ENCODE data around the gene NAV2.

NAV2 gene

DNA sequence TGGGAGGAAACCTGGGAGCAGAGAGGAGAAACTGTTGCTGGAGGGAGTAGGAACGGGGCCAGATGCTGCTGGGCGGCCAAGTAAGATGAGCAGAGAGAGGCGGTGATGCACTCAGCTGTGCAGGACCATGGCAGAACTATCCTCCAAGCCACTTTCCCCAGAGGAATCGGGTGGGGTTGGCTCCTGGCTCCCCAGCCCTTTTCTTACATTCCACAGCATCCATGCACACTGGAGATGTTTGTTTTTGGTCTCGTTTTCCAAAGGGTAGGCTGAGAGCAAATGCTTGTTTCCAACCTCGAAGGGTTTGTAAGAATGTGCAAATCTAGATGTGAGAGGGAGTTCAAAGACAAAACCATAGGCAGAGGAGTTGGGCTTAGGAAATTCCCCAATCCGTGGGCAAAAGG, 374.5 kb downstream of the NAV2 start:
- no peak for DNase-seq (ENCODE audit: low read depth)

DNA sequence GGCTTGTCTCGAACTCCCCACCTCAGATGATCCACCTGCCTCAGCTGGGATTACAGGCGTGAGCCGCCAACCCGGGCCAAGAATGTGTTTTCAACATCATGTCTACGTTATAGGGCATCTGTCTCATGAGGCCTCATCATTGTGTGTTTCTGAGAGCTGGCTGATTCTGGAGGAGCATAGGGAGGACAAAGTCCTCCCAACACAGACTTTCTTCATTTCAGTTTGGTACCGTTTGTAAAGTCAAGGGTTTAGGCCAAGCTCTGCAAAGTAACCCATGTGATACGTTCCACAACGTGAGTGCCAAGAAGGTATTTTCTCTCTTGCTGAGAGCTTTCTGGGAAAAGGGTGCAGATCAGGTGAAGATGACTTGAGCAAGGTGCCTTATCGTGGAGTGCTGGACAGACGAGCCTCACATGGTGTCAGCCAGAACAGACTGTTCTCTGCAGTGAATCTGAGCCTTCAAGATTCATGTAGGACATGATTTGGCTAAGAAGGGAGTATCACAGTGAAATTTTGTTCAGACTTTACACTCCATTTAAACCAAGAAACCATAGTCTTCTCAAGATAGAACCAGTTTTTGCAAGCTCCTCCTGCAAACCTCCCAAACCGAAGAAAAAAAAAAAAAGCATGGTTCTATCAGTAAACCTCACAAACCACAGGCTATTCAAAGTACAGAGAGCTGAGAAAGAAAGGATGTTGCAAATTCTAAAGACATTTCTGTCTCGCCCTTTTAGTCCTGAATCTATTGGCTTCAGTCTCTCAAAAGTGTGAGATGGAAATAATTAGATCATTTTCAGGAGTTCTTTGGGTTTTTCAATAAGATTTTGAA, 376.0 kb downstream of the NAV2 start:
- no peak for DNase-seq (ENCODE audit: low read depth)

DNA sequence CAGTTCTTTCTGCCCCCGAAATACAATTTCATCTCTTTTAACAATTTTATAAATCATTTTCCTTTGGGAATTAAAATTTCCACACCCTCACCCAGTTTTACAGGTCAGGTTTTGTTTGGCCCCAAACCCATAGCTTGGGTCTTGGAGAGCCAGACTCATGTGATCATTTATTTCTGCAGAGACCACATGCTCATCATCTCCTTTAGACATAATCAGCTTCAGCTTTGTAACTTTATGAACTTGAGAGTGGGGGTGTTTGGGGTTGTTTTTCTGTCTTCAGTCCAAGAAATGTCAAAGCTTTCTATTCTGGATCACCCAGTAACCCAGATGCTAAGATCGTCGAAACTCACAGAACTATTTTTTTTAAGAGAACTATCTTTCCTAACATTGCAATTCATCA, 376.7 kb downstream of the NAV2 start:
- DNase-seq (ENCODE audit: low read depth) = no peak

DNA sequence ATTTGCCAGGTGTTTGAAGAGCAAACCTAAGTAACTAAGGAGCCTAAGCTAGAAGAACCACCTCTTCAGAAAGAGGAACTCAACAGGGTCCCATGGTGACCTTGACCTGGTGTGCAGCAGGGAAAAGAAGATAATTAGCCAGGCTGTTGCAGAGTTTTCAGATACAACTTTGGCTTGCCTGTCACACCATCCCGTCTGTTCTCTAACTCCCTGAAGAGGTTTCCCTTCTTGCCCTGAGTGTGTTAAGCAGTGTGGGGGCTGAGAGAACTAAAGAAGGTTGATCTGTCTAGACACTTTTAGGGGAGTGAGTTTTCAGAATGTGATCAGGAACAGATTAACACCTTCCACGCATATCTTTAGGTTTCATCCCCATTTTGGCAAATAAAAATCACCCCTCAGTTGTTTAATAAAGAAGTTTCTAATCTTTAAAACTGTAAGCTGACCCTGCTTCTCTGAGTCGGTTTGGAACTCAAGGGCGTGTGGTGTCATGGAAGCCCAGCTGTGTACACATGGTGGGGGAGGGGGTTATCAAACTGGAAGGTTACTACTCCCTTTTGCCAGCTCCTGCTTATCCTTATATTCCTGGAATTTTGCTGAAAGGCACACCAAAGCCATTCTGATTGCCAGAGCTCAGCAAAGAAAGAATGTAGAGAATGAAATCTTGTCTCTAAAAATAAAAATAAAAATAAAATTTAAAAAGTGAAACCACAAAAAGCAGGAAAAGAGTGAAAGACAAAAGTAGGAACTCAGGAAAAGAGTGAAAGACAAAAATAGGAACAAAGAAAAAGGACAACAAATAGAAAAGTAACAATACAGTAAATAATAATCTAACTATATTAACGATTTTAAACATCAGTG, 377.4 kb downstream of the NAV2 start:
- DNase-seq (ENCODE audit: low read depth) = no peak

DNA sequence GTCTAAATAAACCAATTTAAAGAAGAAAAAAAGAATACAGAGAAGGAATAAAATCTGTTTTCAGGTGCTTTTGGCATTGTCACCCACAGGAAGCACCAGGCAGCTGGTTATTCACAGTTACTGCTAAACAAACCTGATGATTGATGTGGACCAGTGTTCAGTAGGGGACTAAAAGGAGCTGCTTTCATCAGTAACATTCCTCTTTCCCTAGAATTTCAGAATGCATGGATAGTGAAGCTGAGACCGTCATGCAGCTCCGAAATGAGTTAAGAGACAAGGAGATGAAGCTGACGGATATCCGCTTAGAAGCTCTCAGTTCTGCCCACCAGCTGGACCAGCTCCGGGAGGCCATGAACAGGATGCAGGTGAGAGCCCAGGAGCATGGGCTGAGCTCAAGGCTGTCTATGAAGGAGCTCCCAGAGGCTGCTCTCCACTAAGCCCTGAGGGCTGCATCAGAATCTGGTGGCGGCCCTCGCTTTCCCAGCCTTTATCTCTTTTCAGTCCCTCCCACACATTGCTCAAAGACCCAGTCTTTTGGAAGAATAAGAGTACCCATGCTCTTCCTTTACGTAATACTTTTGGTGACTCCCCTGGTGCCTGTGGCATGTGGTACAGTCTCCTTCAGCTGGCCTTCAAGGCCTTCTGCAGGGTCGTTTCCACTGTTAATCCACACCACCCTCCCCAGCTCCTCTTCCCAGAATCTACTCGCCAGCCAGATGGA, 378.2 kb downstream of the NAV2 start:
- no peak for DNase-seq (ENCODE audit: low read depth)

DNA sequence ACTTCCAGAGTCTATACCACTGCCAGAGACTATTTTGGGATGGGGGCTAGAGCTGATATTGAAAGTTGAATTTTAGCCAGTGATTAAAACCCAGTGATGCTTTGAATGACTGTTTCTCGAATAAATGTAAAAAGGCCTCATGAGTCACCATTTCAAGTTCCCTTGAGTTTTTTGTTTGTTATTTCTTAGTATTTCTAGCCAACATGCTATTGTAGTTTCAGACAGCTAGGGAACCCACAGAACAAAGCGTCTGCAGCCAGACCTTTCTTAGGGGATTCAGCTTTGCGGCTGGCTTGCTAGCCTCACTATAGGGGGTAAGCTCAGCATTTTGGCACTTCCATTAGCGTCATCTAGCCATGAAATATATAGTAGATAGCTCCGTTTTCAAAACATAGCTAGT, 381.1 kb downstream of the NAV2 start:
- no peak for DNase-seq (ENCODE audit: low read depth)

DNA sequence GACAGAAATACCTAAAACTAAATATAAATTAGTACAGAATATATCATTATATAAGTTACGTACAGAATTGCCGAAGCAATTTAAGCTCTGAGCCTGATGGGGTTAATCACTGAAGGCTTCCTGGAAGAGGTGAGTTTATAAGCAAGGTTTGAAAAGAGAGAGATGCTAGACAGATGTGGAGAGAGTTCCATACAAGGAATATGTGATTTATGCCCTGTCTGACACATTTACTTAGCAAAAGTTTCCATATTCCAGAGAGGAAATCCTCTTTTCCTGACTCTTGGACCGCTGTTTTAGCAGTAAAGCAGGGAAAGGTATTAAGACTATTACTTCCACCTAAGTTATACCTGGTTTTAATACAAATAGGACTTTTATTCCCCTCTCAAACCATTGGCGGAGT, 382.6 kb downstream of the NAV2 start:
- no peak for DNase-seq (ENCODE audit: low read depth)

DNA sequence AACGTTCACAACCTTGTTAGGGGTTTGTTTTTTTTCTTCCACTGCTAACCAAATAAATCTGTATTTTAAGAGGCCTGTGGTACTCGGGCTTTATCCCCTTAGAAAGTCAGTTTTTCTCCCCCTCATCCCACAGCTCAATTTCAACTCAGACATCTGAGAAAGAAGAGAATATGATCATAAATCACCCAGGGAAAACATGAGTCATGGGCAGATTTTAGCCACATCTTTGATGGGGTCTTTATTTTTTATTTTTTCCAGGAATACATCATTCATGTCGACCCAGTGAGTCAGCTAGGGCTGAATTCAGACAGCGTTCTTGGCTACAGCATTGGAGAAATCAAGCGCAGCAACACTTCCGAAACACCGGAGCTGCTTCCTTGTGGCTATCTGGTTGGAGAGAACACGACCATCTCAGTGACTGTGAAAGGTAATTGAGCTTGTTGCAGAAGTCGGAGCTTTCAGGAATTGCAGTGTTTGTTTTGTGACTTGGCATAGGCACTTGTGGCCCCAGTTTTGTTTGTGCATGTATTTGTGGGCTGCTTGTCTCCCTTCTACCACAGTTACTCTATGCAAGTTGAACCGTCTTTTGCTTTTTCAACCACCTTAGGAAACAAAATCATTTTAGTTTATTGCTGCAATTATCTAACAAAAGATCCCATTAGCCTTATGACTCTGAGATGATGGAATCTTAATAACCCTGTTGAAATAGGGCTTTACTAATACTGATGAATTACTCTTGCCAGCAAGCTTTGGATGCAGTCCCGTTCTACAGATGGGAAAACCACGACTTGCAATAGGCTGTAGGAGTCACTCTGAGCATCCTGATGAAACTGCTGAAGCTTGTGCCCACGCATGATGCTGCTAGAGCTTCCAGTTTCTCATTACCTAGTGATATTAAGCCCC, 384.9 kb downstream of the NAV2 start:
- DNase-seq (ENCODE audit: low read depth) = no peak

DNA sequence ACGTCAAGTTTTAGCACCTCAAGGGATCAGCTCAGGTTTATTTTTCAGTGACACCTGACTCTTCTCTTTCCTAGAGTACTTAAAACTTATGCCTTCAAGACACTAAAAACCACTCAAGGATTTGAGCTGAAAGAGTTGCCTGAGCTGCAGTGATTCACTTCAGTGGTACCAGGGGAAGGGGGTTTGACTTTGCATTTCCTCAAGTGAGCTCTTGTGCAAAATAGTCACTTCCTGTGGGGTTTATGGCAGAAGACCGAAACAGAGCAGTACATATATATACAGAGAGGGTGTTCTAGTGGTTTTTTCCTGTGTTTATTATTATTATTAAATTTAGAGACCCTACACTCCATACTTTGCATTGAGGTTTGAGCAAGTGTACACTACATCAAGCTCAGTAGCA, 386.9 kb downstream of the NAV2 start:
- no peak for DNase-seq (ENCODE audit: low read depth)

DNA sequence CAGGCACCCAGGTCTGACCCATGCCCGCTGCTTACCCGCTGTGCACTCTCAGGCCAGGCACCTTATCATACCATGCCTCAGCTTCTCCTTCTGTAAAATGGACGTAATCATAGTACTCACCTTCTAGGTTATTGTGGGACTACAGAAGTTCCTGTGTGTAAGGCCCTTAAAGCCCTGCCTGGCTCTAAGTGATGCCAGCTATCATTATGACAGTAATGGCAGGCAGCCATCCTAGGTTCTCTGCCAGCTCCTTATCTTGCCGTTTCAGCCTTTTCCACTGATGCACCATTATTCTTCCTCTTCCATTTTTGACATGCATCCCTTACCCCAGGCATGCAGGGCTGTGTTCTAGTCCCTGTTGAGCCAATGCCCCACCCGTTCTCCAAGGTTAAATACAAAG, 389.8 kb downstream of the NAV2 start:
- no peak for DNase-seq (ENCODE audit: low read depth)

DNA sequence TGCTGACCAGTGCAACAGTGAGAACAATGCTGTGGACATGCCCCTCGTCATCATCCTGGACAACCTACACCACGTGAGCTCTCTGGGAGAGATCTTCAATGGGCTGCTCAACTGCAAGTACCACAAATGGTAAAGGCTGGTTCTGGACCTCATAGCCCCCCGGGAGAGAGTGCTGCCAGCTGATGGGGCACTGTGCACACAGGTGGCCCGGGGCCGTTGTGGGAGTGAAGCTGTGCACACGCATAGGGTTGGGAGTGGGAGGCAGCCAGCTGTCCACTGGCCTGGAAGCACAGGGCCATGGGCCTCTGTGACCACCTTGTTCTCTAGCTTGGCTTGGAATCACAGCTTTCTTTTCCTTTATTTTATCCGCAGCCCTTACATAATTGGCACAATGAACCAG, 390.6 kb downstream of the NAV2 start:
- no peak for DNase-seq (ENCODE audit: low read depth)

DNA sequence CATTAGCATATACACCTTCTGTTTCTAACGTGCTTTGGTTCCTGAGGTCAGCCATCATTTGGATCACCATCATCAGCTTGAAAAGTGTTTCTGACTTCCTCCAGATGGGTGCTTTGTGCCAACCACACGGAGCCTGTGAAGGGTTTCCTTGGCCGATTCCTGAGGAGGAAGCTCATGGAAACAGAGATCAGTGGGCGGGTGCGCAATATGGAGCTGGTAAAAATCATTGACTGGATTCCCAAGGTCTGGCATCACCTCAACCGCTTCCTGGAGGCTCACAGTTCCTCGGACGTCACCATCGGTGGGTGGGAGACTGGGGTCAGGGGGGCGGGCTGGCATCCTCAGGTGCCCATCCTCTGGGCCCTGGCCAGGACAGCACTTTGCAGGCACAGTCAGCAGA, 392.8 kb downstream of the NAV2 start:
- DNase-seq (ENCODE audit: low read depth) = no peak

DNA sequence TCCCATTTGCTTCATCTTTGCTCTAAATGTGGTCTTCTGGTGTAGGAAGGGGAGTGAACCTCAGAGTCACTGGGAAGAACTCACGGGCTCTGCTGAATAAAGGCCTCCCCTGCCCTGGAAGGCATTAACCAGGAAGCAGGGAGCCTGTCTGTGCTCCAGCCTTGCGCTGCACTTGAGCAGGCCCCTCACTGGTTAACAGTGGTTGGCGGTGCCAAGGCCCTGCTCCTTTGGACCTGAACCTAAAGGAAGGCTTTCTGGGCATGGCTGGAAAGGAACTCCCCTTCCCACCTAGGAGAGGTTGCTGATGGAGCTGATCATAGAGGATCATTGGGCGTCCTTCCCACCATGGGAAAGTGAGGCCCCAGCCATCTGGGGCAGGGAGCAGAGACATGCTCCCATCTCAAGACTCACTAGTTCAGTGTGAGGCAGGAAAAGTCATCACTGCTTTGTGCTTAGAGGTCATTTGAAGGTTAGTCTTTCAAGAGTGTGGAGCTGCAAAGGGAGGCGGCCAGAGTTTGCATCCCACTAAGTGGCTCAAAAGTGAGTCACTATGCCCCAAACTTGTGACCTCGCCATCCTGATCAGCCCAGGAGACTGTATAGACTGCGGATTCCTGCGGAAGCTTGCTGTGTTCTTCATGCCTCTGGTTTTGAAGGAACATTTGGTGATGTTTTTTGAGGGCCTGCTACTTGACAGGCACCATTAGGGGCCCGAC, 397.3 kb downstream of the NAV2 start:
- DNase-seq (ENCODE audit: low read depth) = no peak

DNA sequence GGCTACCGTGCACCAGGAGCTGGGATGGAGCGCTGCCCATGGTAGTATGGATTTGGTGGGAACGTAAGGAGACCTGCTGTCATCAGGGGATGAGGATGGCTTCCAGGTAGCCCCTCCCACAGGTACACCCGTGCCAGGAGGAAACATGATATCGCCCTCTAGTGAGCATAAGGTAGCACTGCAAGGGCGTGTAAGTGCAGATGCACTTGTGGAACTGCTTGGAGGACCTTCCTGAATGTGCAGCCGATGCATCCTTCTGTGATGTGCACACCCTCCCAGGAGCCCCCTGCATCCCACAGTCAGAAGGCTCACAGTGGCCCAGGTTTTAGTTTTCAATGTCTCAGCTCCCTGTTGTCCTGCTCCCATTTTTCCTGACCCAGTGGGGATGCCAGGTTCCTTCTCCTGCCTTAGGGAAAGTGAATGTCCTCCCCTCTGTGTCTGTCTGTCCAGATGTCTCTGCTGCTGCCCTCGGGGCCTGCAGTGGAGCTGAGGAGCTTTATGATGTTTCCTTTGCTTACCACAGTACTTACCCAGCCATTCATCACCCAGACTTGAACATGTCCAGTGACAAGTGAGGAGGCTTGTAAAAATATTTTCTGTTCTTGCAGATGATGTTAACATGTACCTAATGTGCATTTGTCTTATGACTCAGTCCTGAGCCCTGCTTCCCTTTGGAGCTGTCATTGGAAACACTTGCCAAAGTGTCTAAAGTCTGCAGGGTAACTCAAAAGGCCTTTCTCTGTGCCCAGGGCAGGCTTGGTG, 398.5 kb downstream of the NAV2 start:
- no peak for DNase-seq (ENCODE audit: low read depth)

DNA sequence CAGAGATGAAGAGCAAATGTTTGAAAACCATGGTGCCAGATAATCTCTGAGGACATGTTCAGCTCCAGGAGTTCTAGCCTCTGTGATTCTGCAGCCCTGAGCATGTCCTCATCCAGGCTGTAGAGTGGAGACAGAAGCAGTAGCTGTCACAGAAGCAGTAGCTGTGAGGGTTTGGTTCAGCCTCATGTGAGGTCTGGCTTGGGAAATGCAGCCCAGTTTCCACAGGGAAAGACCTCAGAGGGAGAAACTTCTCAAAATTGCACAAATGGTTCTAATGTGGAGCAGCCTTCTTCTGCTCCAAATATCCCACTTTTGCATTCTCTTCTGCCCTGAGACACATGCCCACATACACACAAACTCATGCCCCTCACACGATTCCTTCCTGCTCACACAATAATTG, 399.2 kb downstream of the NAV2 start:
- DNase-seq (ENCODE audit: low read depth) = no peak

DNA sequence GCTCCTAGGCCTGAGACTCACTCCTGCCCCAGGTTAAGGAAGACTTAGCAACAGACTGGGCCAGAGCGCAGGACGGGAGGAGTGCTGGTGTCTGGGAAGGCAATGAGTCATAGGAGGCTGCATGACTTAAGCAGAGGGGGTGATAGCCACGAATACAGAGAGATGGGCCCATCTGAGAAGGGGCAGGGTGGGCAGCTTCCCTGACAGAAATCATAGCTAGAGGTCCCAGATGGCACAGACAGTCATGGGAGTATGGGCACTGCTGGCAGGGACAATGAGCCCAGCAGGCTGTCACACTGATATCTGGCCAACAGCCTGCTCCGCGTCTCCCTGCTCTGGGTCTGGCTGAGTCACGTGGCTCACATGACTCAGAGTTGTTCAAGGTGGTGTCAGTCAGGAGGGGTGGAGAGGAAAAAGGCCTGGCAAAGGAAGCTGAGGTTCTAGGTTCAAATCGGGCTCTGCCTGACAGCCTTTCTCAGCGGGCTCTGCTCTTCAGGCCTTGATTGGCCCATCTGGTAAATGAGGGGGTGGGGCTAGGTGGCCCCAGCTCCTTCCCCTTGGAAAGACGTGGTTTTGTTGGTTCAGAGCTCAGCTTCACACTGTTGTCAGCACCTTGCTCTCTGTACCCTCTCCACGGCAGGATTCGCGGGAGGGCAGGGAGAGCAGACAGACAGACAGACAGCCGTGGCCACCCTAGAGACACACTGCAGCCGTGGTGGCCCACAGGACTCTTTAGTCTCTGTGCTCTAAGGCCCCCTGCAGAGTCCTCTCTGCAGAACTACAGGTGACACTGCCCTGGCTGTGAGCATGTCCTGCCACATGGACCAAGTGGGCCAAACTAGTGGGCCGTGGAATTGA, 399.9 kb downstream of the NAV2 start:
- no peak for DNase-seq (ENCODE audit: low read depth)

DNA sequence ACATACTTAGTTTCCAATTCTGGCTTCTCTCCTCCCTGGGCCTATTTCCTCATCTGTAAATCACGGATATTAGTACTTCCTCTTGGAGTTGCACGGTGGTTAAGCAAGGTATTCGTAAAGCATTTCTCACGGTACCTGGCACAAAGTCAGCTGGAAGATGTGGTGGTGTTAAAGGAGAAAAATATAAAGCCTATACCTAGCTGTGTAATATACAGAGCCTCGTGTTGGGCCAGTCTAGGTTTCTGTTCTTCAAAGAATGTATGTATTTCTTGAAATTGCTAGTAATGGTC, 400.5 kb downstream of the NAV2 start:
- no peak for DNase-seq (ENCODE audit: low read depth)

DNA sequence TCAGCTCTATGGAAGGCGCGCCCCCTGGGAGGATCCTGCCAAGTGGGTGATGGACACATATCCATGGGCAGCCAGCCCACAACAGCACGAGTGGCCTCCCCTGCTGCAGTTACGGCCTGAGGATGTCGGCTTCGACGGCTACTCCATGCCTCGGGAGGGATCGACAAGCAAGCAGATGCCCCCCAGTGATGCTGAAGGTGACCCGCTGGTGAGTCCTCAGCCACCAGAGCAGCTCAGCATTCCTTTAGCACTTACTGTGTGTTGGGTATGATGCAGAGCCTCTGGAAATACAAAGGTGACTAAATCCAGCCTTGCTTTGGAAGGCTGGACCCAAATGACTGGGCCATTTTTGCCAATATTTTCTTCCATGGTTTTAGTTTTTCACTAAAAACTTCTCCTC, 402.0 kb downstream of the NAV2 start:
- no peak for DNase-seq (ENCODE audit: low read depth)

DNA sequence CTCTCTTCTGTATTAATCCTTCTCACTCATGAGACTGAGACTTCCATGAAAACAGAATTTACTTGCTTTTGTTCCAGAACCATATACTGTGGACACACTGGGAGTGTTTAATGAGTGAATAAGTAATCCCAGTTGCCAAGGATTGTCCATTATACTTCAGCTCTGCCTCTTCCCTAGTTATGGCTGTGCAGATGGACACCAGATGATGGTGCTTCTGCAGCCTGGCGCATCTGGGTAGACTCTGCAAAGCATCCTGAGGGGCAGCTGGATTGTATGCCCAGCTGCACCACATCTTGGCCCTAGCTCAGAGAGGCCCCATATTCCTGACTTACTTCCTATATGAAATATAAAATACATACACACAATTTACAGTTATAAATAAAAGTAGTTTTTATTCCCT, 404.2 kb downstream of the NAV2 start:
- DNase-seq (ENCODE audit: low read depth) = no peak

All from T follicular helper cell (primary cell).